DOHH2 (cell line): ENCODE results near the gene GMPR.

Source experiments
- H3F3A ChIP-seq: fragments of 200-600 bp; sonication (generic), shearing (Covaris generic); 2 replicates; pipeline ENCODE4 v1.6.0; 2016; ENCODE audit warnings: antibody characterized with exemption, mild to moderate bottlenecking; ENCODE audit not compliant: control insufficient read depth, insufficient read depth
- H3K27ac ChIP-seq: fragments of 200-600 bp; sonication (generic); 2 replicates; pipeline ENCODE4 v1.5.1; 2014; ENCODE audit warnings: low read depth, mild to moderate bottlenecking, low read length, moderate library complexity
- H3K27me3 ChIP-seq: fragments of 200-600 bp; sonication (generic); 2 replicates; pipeline ENCODE4 v1.6.1; 2014; ENCODE audit warnings: mild to moderate bottlenecking, low read length, mixed read lengths; ENCODE audit not compliant: control insufficient read depth
- H3K36me3 ChIP-seq: fragments of 200-600 bp; sonication (generic); 2 replicates; pipeline ENCODE4 v1.6.1; 2014; ENCODE audit warnings: mild to moderate bottlenecking, low read length, moderate library complexity, mixed read lengths; ENCODE audit not compliant: control insufficient read depth
- H3K4me1 ChIP-seq: fragments of 200-600 bp; sonication (generic); 2 replicates; pipeline ENCODE4 v1.6.1; 2014; ENCODE audit warnings: mild to moderate bottlenecking, low read length, mixed read lengths; ENCODE audit not compliant: control insufficient read depth
- H3K4me2 ChIP-seq: fragments of 200-600 bp; sonication (generic); 2 replicates; pipeline ENCODE4 v1.6.0; 2014; ENCODE audit warnings: mild to moderate bottlenecking, low read length, moderate library complexity
- H3K4me3 ChIP-seq: fragments of 200-600 bp; sonication (generic); 2 replicates; pipeline ENCODE4 v1.5.1; 2014; ENCODE audit warnings: mild to moderate bottlenecking, low read length, mixed read lengths
- H3K79me2 ChIP-seq: fragments of 200-600 bp; sonication (generic); 2 replicates; pipeline ENCODE4 v1.6.1; 2014; ENCODE audit warnings: mild to moderate bottlenecking, low read length, mixed read lengths; ENCODE audit not compliant: control insufficient read depth
- H3K9me2 ChIP-seq: fragments of 200-600 bp; sonication (generic); replicated peaks from 2 replicates; pipeline ENCODE4 v1.6.1; 2014; ENCODE audit warnings: mild to moderate bottlenecking, low read length, mixed read lengths; ENCODE audit not compliant: control insufficient read depth
- H3K9me3 ChIP-seq: fragments of 200-600 bp; sonication (generic); 2 replicates; pipeline ENCODE4 v1.6.1; 2014; ENCODE audit warnings: antibody characterized with exemption, low read length, mixed read lengths; ENCODE audit not compliant: control insufficient read depth, insufficient read depth
- H4K20me1 ChIP-seq: fragments of 200-600 bp; sonication (generic); 2 replicates; pipeline ENCODE4 v1.6.0; 2014; ENCODE audit warnings: low read depth, mild to moderate bottlenecking, antibody characterized with exemption, low read length, moderate library complexity; ENCODE audit not compliant: control insufficient read depth, insufficient read depth
- CTCF ChIP-seq: fragments of 200-600 bp; sonication (generic); IDR thresholded peaks from one replicate; pipeline ENCODE4 v1.5.1; 2014; ENCODE audit warnings: antibody characterized with exemption, mild to moderate bottlenecking, low read depth, low read length; ENCODE audit not compliant: poor library complexity, severe bottlenecking
- EZH2phosphoT487 ChIP-seq: fragments of 200-600 bp; sonication (generic); IDR thresholded peaks from 2 replicates; pipeline ENCODE4 v1.6.1; 2017; ENCODE audit warnings: borderline replicate concordance, mild to moderate bottlenecking, antibody characterized with exemption, low read length, moderate library complexity, mixed read lengths

GMPR gene

DNA sequence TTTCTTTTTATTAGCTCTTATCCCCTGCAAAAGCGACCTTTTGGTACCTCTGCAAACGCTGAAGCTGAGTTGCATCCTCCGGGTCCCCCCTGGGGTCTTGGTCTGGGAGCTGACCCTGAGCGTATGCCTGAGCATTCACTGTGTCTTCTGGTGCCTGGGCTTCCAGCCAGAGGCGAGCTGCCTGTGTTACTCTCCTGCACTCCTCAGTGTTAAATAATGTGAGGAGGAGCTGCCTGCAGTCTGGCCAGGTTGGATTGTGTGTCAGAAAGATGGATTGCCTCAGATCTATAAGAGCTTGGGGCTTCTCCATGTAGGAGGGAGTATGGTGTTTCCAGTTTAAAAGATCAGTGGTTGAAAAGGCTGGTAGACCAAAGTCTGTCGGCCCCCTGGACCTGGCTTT is 8.7 kb upstream of the GMPR start:
- no peaks in the 10 kb centered on the region for H4K20me1 ChIP-seq
- peaks cover 8% of the 10 kb centered on the region; the same call in 1 of the 2 replicates for H3K4me1 ChIP-seq
- no peak overlapping the region for H3K4me3 ChIP-seq
- no peak overlapping the region for H3K4me2 ChIP-seq
- no peak overlapping the region for H3K27ac ChIP-seq
- no peaks in the 10 kb centered on the region for H3F3A ChIP-seq
- no peaks in the 10 kb centered on the region for H3K9me2 ChIP-seq
- H3K9me3 ChIP-seq, result no peaks in the 10 kb centered on the region
- H3K27me3 ChIP-seq, result peaks cover 26% of the 10 kb centered on the region
- H3K36me3 ChIP-seq, result no peaks in the 10 kb centered on the region
- no peaks in the 10 kb centered on the region for H3K79me2 ChIP-seq
- TF ChIP-seq CTCF (no peak), EZH2phosphoT487 (no peak)

- Histone ChIP-seq H4K20me1 (no peaks in the 10 kb centered on the region), H3K79me2 (no peaks in the 10 kb centered on the region), H3K4me1 (peaks cover 14% of the 10 kb centered on the region), H3K27ac (no peak overlapping the region), H3K27me3 (peaks cover 31% of the 10 kb centered on the region), H3K36me3 (no peaks in the 10 kb centered on the region), H3K9me2 (no peaks in the 10 kb centered on the region), H3K4me2 (no peak overlapping the region), H3K9me3 (no peaks in the 10 kb centered on the region), H3K4me3 (no peak overlapping the region), H3F3A (no peaks in the 10 kb centered on the region; the same call in 1 of the 2 replicates)
- TF ChIP-seq EZH2phosphoT487 (no peak), CTCF (no peak)
Measured at GRCh38 chr6:16230953-16231352, 7.4 kb upstream of the GMPR start.

GRCh38 chr6:16232086-16232485 is 6.3 kb upstream of the GMPR start:
- no peaks in the 10 kb centered on the region for H3K36me3 ChIP-seq
- peaks cover 37% of the 10 kb centered on the region for H3K27me3 ChIP-seq
- no peak overlapping the region for H3K27ac ChIP-seq
- peaks cover 11% of the 10 kb centered on the region for H3F3A ChIP-seq
- no peak overlapping the region for H3K4me2 ChIP-seq
- no peaks in the 10 kb centered on the region for H4K20me1 ChIP-seq
- H3K4me1 ChIP-seq, result peaks cover 25% of the 10 kb centered on the region
- H3K9me3 ChIP-seq, result no peaks in the 10 kb centered on the region
- no peaks in the 10 kb centered on the region for H3K79me2 ChIP-seq
- no peaks in the 10 kb centered on the region for H3K9me2 ChIP-seq
- no peak for TF ChIP-seq EZH2phosphoT487
- TF ChIP-seq CTCF, result no peak
- no peak overlapping the region for H3K4me3 ChIP-seq
